H9 (cell line): Measurements from ENCODE around the gene FMO2. TPM values are rescaled to one million over a fixed set of nuclear protein-coding genes. Genes with fewer than 3 reads are reported as not detected.

Experiments
- DNase-seq: peaks from one replicate; pipeline ENCODE4 v3.0.0-alpha.2; 2017
- H2AFZ ChIP-seq: one replicate; pipeline ENCODE4 v1.6.1; 2013; ENCODE audit warnings: mild to moderate bottlenecking, low read length, control low read depth, moderate library complexity
- H2AK5ac ChIP-seq: 2 replicates; pipeline ENCODE4 v1.6.1; 2013; ENCODE audit warnings: low read length, control low read depth, mixed read lengths; ENCODE audit not compliant: insufficient read length
- H2BK120ac ChIP-seq: one replicate; pipeline ENCODE4 v1.6.1; 2013; ENCODE audit warnings: low read depth, mild to moderate bottlenecking, low read length, control low read depth, inconsistent platforms; ENCODE audit not compliant: poor library complexity, severe bottlenecking
- H2BK12ac ChIP-seq: 2 replicates; pipeline ENCODE4 v1.6.1; 2013; ENCODE audit warnings: low read length, control low read depth, mixed read lengths, low read depth; ENCODE audit not compliant: insufficient read length
- H2BK15ac ChIP-seq: 2 replicates; pipeline ENCODE4 v1.6.1; 2013; ENCODE audit warnings: low read depth, low read length, control low read depth
- H2BK20ac ChIP-seq: one replicate; pipeline ENCODE4 v1.6.1; 2013; ENCODE audit warnings: low read depth, mild to moderate bottlenecking, low read length, control low read depth, inconsistent platforms; ENCODE audit not compliant: poor library complexity, severe bottlenecking
- H2BK5ac ChIP-seq: 2 replicates; pipeline ENCODE4 v1.6.1; 2013; ENCODE audit warnings: low read length, control low read depth, mixed read lengths; ENCODE audit not compliant: insufficient read length
- H3K14ac ChIP-seq: 2 replicates; pipeline ENCODE4 v1.6.1; 2013; ENCODE audit warnings: low read length, control low read depth; ENCODE audit not compliant: insufficient read depth
- H3K18ac ChIP-seq: 2 replicates; pipeline ENCODE4 v1.6.1; 2013; ENCODE audit warnings: low read depth, mild to moderate bottlenecking, mixed read lengths, low read length, control low read depth; ENCODE audit not compliant: insufficient read length
- H3K23ac ChIP-seq: 2 replicates; pipeline ENCODE4 v1.6.1; 2013; ENCODE audit warnings: low read length, control low read depth, mixed read lengths, low read depth; ENCODE audit not compliant: insufficient read length
- H3K23me2 ChIP-seq: 2 replicates; pipeline ENCODE4 v1.6.1; 2013; ENCODE audit warnings: low read depth, mild to moderate bottlenecking, mixed read lengths, low read length, control low read depth; ENCODE audit not compliant: insufficient read length, poor library complexity, severe bottlenecking
- H3K27ac ChIP-seq: 2 replicates; pipeline ENCODE4 v1.5.1; 2013; ENCODE audit warnings: low read length, control low read depth, mixed read lengths, low read depth; ENCODE audit not compliant: insufficient read length
- H3K27me3 ChIP-seq: 2 replicates; pipeline ENCODE4 v1.6.1; 2013; ENCODE audit warnings: low read length, control low read depth, inconsistent platforms; ENCODE audit not compliant: insufficient read depth
- H3K4ac ChIP-seq: 2 replicates; pipeline ENCODE4 v1.6.1; 2013; ENCODE audit warnings: low read depth, mild to moderate bottlenecking, control low read depth, inconsistent platforms, low read length, moderate library complexity
- H3K4me1 ChIP-seq: 2 replicates; pipeline ENCODE4 v1.6.1; 2013; ENCODE audit warnings: low read length, control low read depth, inconsistent platforms; ENCODE audit not compliant: insufficient read depth
- H3K4me2 ChIP-seq: 2 replicates; pipeline ENCODE4 v1.6.1; 2013; ENCODE audit warnings: low read length, control low read depth, mixed read lengths; ENCODE audit not compliant: insufficient read length, insufficient read depth
- H3K56ac ChIP-seq: 2 replicates; pipeline ENCODE4 v1.6.1; 2013; ENCODE audit warnings: low read depth, mild to moderate bottlenecking, mixed read lengths, low read length, control low read depth; ENCODE audit not compliant: insufficient read length
- H3K79me1 ChIP-seq: 2 replicates; pipeline ENCODE4 v1.6.1; 2013; ENCODE audit warnings: low read depth, mild to moderate bottlenecking, moderate library complexity, low read length, control low read depth, inconsistent platforms; ENCODE audit not compliant: insufficient read depth, poor library complexity, severe bottlenecking
- H3K79me2 ChIP-seq: 2 replicates; pipeline ENCODE4 v1.6.1; 2013; ENCODE audit warnings: low read length, control low read depth, inconsistent platforms; ENCODE audit not compliant: insufficient read depth
- H3K9ac ChIP-seq: 2 replicates; pipeline ENCODE4 v1.6.1; 2013; ENCODE audit warnings: low read length, control low read depth, mixed read lengths; ENCODE audit not compliant: insufficient read length; ENCODE audit errors: extremely low read depth
- H3K9me3 ChIP-seq: one replicate; pipeline ENCODE4 v1.6.1; 2013; ENCODE audit warnings: low read depth, low read length, inconsistent platforms; ENCODE audit not compliant: control insufficient read depth
- H3T11ph ChIP-seq: one replicate; pipeline ENCODE4 v1.6.1; 2013; ENCODE audit warnings: mild to moderate bottlenecking, low read length, control low read depth, inconsistent platforms
- H4K20me1 ChIP-seq: one replicate; pipeline ENCODE4 v1.6.1; 2013; ENCODE audit not compliant: control insufficient read depth, insufficient read length, insufficient read depth
- H4K5ac ChIP-seq: 2 replicates; pipeline ENCODE4 v1.6.1; 2013; ENCODE audit warnings: low read depth, mild to moderate bottlenecking, mixed read lengths, low read length, control low read depth; ENCODE audit not compliant: insufficient read length
- H4K8ac ChIP-seq: replicated peaks from 2 replicates; pipeline ENCODE4 v1.6.1; 2013; ENCODE audit warnings: low read length, control low read depth, mixed read lengths, low read depth; ENCODE audit not compliant: insufficient read length
- H4K91ac ChIP-seq: 2 replicates; pipeline ENCODE4 v1.6.1; 2013; ENCODE audit warnings: low read depth, mild to moderate bottlenecking, moderate library complexity, mixed read lengths, low read length, control low read depth; ENCODE audit not compliant: insufficient read length
- H3K27ac Mint-ChIP-seq, 3 experiments: 2 replicates in 2 of 3; 3 replicates in 1 of 3; pipeline ENCODE4 v1.8.0; 2020 to 2021; ENCODE audit warnings: mixed read lengths in 3 of 3, mild to moderate bottlenecking in 1 of 3, moderate library complexity in 1 of 3
- H3K27me3 Mint-ChIP-seq: 2 replicates; pipeline ENCODE4 v1.8.0; 2021; ENCODE audit warnings: low read depth, mild to moderate bottlenecking, moderate library complexity, mixed read lengths
- H3K36me3 Mint-ChIP-seq, 3 experiments: 2 replicates in 2 of 3; 3 replicates in 1 of 3; pipeline ENCODE4 v1.8.0; 2020 to 2021; ENCODE audit warnings: low read depth in 3 of 3, mixed read lengths in 3 of 3; ENCODE audit not compliant: insufficient read depth in 1 of 3
- H3K4me1 Mint-ChIP-seq, 2 experiments: 2 replicates each; pipeline ENCODE4 v1.8.0; 2020; ENCODE audit warnings: mixed read lengths in 2 of 2
- H3K4me3 Mint-ChIP-seq, 2 experiments: 2 replicates in 1 of 2; 3 replicates in 1 of 2; pipeline ENCODE4 v1.8.0; 2020 to 2021; ENCODE audit warnings: mild to moderate bottlenecking in 2 of 2, mixed read lengths in 2 of 2, moderate library complexity in 1 of 2
- H3K9me3 Mint-ChIP-seq, 2 experiments: 2 replicates in 1 of 2; 3 replicates in 1 of 2; pipeline ENCODE4 v1.8.0; 2020; ENCODE audit warnings: mild to moderate bottlenecking in 2 of 2, mixed read lengths in 2 of 2, moderate library complexity in 1 of 2
- WGBS: extraction: QIAGEN DNeasy Blood & Tissue Kit; methylation state at CpG from one replicate; pipeline ENCODE4 v1.1.7; 2013; ENCODE audit warnings: missing lambda C conversion rate, low lambda C conversion rate, mixed read lengths; ENCODE audit not compliant: insufficient read length; ENCODE audit errors: extremely low coverage; 5-methylcytosine and 5-hydroxymethylcytosine counted together
- total RNA-seq: library from RNA; stranded (reverse); gene quantifications from 2 replicates; pipeline ENCODE4 v1.2.1, GENCODE V29; 2021
- TF ChIP-seq, protein P1 (sequence below): fragments of 200-600 bp; sonication (generic); conservative IDR thresholded peaks from 3 replicates; pipeline ENCODE4 v1.8.0; 2021; ENCODE audit warnings: antibody characterized with exemption, mild to moderate bottlenecking

Gene FMO2
- total RNA-seq, 1 experiment from 2014 or later = not detected

GRCh38 chr1:171243878-171244277 lies 58.8 kb downstream of the FMO2 start:
- no peak for DNase-seq
- Histone ChIP-seq H3K23ac (no peak overlapping the region), H4K8ac (no peak overlapping the region), H2AFZ (no peak overlapping the region), H3K23me2 (no peaks in the 10 kb centered on the region), H3K9me3 (no peaks in the 10 kb centered on the region), H2AK5ac (no peak overlapping the region), H4K5ac (no peak overlapping the region), H3K56ac (no peak overlapping the region), H3K18ac (no peak overlapping the region), H4K91ac (no peak overlapping the region), H3K14ac (no peak overlapping the region), H3K4me2 (no peak overlapping the region), H3K79me1 (no peaks in the 10 kb centered on the region), H3T11ph (no peak overlapping the region), H2BK120ac (no peak overlapping the region), H2BK5ac (no peak overlapping the region), H3K4me1 (no peaks in the 10 kb centered on the region), H3K9ac (no peak overlapping the region), H3K4ac (no peak overlapping the region), H3K27me3 (no peaks in the 10 kb centered on the region), H3K79me2 (no peaks in the 10 kb centered on the region), H2BK12ac (no peak overlapping the region), H2BK20ac (no peak overlapping the region), H3K27ac (no peak overlapping the region), H4K20me1 (no peaks in the 10 kb centered on the region), H2BK15ac (no peak overlapping the region)
- Mint-ChIP-seq H3K27me3 (0 out of 2 replicates have a peak, but pooled peaks cover 1% of the 10 kb centered on the region), H3K4me3 (no peak overlapping the region), H3K4me1 (peaks cover 6 to 8% of the 10 kb centered on the region in 2 experiments), H3K27ac (no peak overlapping the region), H3K36me3 (peaks cover 0 to 22% (median 9%) of the 10 kb centered on the region in 3 experiments; a peak in 5 of 7 replicates), H3K9me3 (peaks cover 6 to 9% of the 10 kb centered on the region in 2 experiments; a peak in 4 of 5 replicates)
- TF ChIP-seq, protein P1, sequence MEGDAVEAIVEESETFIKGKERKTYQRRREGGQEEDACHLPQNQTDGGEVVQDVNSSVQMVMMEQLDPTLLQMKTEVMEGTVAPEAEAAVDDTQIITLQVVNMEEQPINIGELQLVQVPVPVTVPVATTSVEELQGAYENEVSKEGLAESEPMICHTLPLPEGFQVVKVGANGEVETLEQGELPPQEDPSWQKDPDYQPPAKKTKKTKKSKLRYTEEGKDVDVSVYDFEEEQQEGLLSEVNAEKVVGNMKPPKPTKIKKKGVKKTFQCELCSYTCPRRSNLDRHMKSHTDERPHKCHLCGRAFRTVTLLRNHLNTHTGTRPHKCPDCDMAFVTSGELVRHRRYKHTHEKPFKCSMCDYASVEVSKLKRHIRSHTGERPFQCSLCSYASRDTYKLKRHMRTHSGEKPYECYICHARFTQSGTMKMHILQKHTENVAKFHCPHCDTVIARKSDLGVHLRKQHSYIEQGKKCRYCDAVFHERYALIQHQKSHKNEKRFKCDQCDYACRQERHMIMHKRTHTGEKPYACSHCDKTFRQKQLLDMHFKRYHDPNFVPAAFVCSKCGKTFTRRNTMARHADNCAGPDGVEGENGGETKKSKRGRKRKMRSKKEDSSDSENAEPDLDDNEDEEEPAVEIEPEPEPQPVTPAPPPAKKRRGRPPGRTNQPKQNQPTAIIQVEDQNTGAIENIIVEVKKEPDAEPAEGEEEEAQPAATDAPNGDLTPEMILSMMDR = no peak
- 100% methylated on average over 2 of the region's 4 CpGs for WGBS
